HEK293 (cell line): ENCODE measurements around the gene DNAH1.

Source experiments
- CTCF ChIA-PET: fragments of 350-600 bp; formaldehyde crosslinking; extraction: SDS; loops from one replicate; lab custom pipeline; 2021; ENCODE audit warnings: antibody characterized with exemption; lab: Yijun Ruan, JAX
- POLR2A ChIA-PET: fragments of 300-600 bp; formaldehyde crosslinking; extraction: SDS; loops from one replicate; lab custom pipeline; 2020; ENCODE audit warnings: antibody characterized with exemption, inconsistent platforms; lab: Yijun Ruan, JAX
- H3K27ac ChIP-seq: fragments of 200-500 bp; sonication (Bioruptor generic); 2 replicates; pipeline ENCODE4 v1.5.1; 2014; ENCODE audit warnings: low read depth, low read length, control low read depth, inconsistent platforms; ENCODE audit errors: extremely low read depth
- H3K36me3 ChIP-seq, 2 experiments: fragments of 200-500 bp in 1 of 2; sonication (Bioruptor generic) in 1 of 2; 1 replicate in 1 of 2; 2 replicates in 1 of 2; pipeline ENCODE4 v1.5.1; 2014 to 2017; ENCODE audit warnings: inconsistent platforms in 2 of 2, low read length in 2 of 2; ENCODE audit not compliant: control insufficient read depth in 2 of 2, insufficient read depth in 1 of 2
- H3K4me1 ChIP-seq: fragments of 200-500 bp; sonication (Bioruptor generic); 2 replicates; pipeline ENCODE4 v1.5.1; 2014; ENCODE audit warnings: mild to moderate bottlenecking, low read length, inconsistent platforms; ENCODE audit not compliant: control insufficient read depth, insufficient read depth
- H3K4me3 ChIP-seq: 2 replicates; pipeline ENCODE4 v1.5.1; 2011; ENCODE audit warnings: low read depth, mild to moderate bottlenecking, control low read depth, low read length, moderate library complexity
- H3K9me3 ChIP-seq: fragments of 200-500 bp; sonication (Bioruptor generic); 2 replicates; pipeline ENCODE4 v1.5.1; 2014; ENCODE audit warnings: low read depth, low read length, inconsistent platforms; ENCODE audit not compliant: control insufficient read depth, insufficient read depth
- GLI4 ChIP-seq: fragments of 450-650 bp; formaldehyde crosslinking; IDR thresholded peaks from 2 replicates; pipeline ENCODE4 v1.5.1; 2016; ENCODE audit warnings: missing biosample characterization, missing genetic modification characterization
- RBAK ChIP-seq: fragments of 450-650 bp; formaldehyde crosslinking; IDR thresholded peaks from 2 replicates; pipeline ENCODE4 v1.5.1; 2016; ENCODE audit warnings: missing biosample characterization, missing genetic modification characterization
- TSHZ1 ChIP-seq: fragments of 450-650 bp; formaldehyde crosslinking; IDR thresholded peaks from 2 replicates; pipeline ENCODE4 v1.5.1; 2016; ENCODE audit warnings: missing biosample characterization, missing genetic modification characterization, borderline replicate concordance
- WT1 ChIP-seq: fragments of 450-650 bp; formaldehyde crosslinking; IDR thresholded peaks from 2 replicates; pipeline ENCODE4 v1.5.1; 2016; ENCODE audit warnings: missing biosample characterization, missing genetic modification characterization
- ZNF10 ChIP-seq: fragments of 450-650 bp; formaldehyde crosslinking; IDR thresholded peaks from 2 replicates; pipeline ENCODE4 v1.5.1; 2017; ENCODE audit warnings: missing biosample characterization, missing genetic modification characterization
- ZNF138 ChIP-seq: fragments of 450-650 bp; formaldehyde crosslinking; IDR thresholded peaks from 2 replicates; pipeline ENCODE4 v1.5.1; 2016; ENCODE audit warnings: missing biosample characterization, missing genetic modification characterization, borderline replicate concordance
- ZNF2 ChIP-seq: fragments of 450-650 bp; formaldehyde crosslinking; IDR thresholded peaks from 2 replicates; pipeline ENCODE4 v1.5.1; 2016; ENCODE audit warnings: missing biosample characterization, missing genetic modification characterization
- ZNF24 ChIP-seq: fragments of 450-650 bp; formaldehyde crosslinking; IDR thresholded peaks from 2 replicates; pipeline ENCODE4 v1.5.1; 2016; ENCODE audit warnings: missing biosample characterization, missing genetic modification characterization
- ZNF280C ChIP-seq: fragments of 450-650 bp; formaldehyde crosslinking; IDR thresholded peaks from 2 replicates; pipeline ENCODE4 v1.5.1; 2016; ENCODE audit warnings: missing biosample characterization, missing genetic modification characterization
- ZNF280D ChIP-seq: fragments of 450-650 bp; formaldehyde crosslinking; IDR thresholded peaks from 2 replicates; pipeline ENCODE4 v1.5.1; 2016; ENCODE audit warnings: missing biosample characterization, missing genetic modification characterization
- ZNF292 ChIP-seq: fragments of 450-650 bp; formaldehyde crosslinking; IDR thresholded peaks from 2 replicates; pipeline ENCODE4 v1.5.1; 2016; ENCODE audit warnings: low read depth, missing biosample characterization, missing genetic modification characterization, borderline replicate concordance
- ZNF391 ChIP-seq: fragments of 450-650 bp; formaldehyde crosslinking; IDR thresholded peaks from 2 replicates; pipeline ENCODE4 v1.5.1; 2016; ENCODE audit warnings: low read depth, missing biosample characterization, missing genetic modification characterization, borderline replicate concordance
- ZNF518A ChIP-seq: fragments of 450-650 bp; formaldehyde crosslinking; conservative IDR thresholded peaks from 2 replicates; pipeline ENCODE4 v1.5.1; 2016; ENCODE audit warnings: low read depth, missing biosample characterization, missing genetic modification characterization
- ZNF596 ChIP-seq: fragments of 450-650 bp; IDR thresholded peaks from 2 replicates; pipeline ENCODE4 v1.5.0; 2018; ENCODE audit warnings: missing biosample characterization, mild to moderate bottlenecking, missing genetic modification characterization, moderate library complexity
- ZNF747 ChIP-seq: fragments of 450-650 bp; formaldehyde crosslinking; IDR thresholded peaks from 2 replicates; pipeline ENCODE4 v1.5.1; 2016; ENCODE audit warnings: missing biosample characterization, missing genetic modification characterization

Gene DNAH1

GRCh38 chr3:52432691-52433141 is 116.6 kb downstream of the DNAH1 start:
- CTCF ChIA-PET: interaction anchor here (0.9 to 7.4 kb wide), 3 partner anchors 14 to 20 kb away, joined by 3 to 59 read pairs (median 5); partner anchors contain the start of gene SEMA3G
- TF ChIP-seq ZNF24 (no peak), TSHZ1 (tag by site-specific recombination) (no peak), ZNF280C (tag by site-specific recombination) (no peak), ZNF391 (tag by site-specific recombination) (no peak), ZNF280D (tag by site-specific recombination) (no peak), ZNF2 (tag by site-specific recombination) (no peak), ZNF596 (tag by site-specific recombination) (no peak), GLI4 (tag by site-specific recombination) (no peak), ZNF138 (no peak), ZNF518A (tag by site-specific recombination) (no peak), ZNF10 (no peak), WT1 (tag by site-specific recombination) (no peak), ZNF292 (tag by site-specific recombination) (no peak), RBAK (tag by site-specific recombination) (no peak), ZNF747 (tag by site-specific recombination) (no peak)
- TF ChIP-seq, all 188 proteins: peak for 0

More at GRCh38 chr3:52432691-52433141, 116.6 kb downstream of the DNAH1 start:
- Histone ChIP-seq H3K36me3 (no peaks in the 10 kb centered on the region), H3K4me1 (no peaks in the 10 kb centered on the region), H3K9me3 (no peaks in the 10 kb centered on the region), H3K27ac (no peak overlapping the region), H3K4me3 (no peak overlapping the region)
- POLR2A ChIA-PET: no interaction called here
